ENCODE measurements around the gene CXCL3.

GRCh38 chr4:74012130-74012529 lies 26.4 kb downstream of the CXCL3 start:
- TF ChIP-seq CTCF (IDR thresholded peaks at IDR 0.05), result no peak
- TF ChIP-seq POLR2A (IDR thresholded peaks at IDR 0.05), result no peak
